ENCODE results near the gene IL6R.

The IL6R gene

DNA sequence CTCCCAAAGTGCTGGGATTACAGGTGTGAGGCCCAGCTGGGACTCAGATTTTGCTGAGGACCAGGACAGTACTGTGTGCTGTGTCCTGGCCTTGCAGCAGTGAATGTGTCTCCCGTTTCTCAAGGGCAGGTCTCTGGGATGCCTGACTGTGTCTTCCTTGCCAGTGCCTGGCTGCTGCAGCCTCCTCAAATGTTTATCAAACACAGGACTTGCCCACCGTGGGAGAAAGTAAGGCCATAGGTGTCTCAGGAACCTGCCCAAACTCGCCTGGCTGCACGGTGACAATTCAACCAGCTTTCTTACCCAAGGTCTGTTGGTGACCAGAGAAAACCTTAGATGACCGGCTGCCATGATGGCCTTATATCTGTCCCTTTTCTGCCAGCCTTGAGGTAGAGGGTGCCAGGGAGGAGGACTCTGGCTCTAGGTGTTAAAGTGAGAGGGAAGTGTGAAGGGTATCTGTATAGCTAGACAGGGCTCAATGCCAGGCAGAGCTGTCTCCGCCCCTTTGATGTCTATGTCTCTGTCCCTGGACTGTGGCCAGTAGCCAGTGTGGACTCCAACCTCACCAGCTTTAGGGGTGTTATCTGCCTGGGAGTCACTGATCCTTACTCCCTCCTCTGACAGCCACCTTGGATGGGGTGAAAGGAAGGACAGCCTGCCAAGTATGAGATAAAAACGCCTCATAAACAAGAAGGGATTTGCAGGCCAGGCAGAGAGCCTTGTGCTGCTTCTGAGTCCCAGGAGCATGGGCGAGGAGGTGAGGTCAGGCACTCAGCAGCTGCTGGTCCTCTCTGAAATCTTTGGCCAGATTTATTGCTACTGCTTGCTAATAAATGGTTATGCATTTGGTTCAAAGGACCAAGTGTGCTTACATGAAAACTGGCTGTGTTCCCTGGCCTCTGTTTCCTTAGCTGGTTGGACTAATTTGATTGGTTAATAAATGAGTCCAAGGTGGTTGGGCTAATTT is 22.3 kb downstream of the IL6R start:
- DNase-seq (ENCODE audit: low read depth), result no peak

DNA sequence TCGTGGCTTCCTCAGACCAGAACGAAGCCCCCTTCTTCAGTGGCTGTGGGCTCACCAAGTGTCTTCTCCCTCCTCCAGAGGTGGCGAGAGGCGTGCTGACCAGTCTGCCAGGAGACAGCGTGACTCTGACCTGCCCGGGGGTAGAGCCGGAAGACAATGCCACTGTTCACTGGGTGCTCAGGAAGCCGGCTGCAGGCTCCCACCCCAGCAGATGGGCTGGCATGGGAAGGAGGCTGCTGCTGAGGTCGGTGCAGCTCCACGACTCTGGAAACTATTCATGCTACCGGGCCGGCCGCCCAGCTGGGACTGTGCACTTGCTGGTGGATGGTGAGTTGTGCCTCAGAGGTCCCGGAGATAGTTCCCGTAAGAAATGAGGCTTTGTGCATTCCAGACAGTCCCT is 24.0 kb downstream of the IL6R start:
- no peak for DNase-seq (ENCODE audit: low read depth)

DNA sequence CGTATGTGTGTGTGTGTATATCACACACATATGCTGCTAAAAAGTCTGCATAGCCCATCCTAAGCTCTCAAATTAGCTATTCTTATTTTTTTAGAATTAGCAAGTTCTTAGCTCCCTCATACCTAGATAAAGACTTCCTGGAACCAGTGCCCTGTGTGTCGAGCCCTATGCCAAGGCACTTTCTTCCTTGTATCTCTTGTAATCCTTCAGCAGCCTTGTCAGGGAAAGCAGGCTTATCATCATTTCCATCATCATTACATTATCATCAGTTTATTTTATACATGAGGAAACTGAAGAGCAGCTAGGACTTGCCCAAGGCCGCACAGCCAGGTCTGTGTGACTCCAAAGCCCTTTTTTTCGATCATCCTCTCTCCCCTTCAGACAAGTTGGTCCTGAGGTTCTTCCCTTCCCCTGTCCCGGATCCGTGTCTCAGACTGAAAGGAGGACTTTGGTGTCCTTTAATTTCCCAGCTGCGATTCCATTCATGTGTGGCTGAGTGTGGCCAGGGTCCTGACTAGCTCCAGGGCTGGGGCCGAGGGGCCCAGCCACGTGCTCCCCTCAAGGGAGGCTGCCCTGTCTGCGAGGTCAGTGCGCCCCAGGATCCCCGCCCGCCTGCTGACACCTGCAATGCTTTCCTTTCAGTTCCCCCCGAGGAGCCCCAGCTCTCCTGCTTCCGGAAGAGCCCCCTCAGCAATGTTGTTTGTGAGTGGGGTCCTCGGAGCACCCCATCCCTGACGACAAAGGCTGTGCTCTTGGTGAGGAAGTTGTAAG is 24.9 kb downstream of the IL6R start:
- DNase-seq (ENCODE audit: low read depth), result no peak

DNA sequence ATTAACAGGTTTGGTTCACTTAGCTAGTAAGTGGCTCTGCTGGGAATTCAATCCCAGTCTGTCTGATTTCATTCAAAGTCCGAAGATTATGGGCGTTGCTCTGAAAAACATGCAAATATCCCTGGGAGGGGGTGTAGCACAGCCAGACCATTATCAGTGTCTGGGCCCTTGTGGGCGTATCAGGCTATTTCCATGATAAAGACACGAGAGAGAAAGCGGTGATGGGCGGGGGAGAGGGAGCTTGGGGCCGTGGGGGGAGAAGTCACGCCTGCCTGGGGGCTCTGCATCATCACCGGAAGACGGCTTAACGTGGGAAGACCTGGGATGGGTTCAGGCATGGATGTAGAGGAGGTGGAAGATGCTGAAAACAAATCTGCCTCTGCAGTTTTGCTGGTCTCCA is 25.8 kb downstream of the IL6R start:
- DNase-seq (ENCODE audit: low read depth), result peak; percentile 48

DNA sequence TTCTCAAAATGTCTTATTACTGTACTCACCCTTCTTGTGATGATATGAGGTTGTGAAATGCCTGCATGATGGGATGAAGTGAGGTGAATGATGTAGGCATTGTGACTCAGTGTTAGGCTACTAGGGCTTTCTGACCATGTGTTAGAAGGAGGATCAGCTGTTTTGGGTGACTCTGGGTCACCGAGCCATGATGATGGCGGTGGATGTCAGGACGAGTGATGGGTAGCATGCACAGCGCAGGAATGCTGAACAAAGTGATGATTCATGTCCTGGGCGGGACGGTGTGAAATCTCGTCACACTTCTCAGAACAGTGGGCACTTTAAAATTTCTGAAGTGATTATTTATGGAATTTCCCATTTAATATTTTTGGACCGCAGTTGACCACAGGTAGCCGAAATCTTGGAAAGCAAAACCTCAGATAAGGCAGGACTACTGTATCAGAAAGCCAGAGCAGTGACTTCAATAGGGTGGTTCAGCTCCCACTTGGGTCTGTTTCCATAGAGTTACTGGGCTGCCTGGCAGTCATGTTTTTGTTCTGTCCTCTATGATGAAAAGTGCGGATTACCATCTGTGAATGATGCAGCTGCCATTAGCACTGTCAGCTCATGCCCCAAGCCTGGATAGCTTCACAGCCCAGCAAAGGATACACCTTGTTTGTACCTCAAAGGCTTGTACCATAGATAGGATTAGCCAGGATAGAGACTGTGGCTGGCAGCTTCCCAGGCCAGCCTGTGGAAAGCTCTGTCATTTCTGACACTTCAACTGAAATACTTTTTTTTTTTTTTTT is 26.6 kb downstream of the IL6R start:
- peak; percentile 95 for DNase-seq (ENCODE audit: low read depth)

DNA sequence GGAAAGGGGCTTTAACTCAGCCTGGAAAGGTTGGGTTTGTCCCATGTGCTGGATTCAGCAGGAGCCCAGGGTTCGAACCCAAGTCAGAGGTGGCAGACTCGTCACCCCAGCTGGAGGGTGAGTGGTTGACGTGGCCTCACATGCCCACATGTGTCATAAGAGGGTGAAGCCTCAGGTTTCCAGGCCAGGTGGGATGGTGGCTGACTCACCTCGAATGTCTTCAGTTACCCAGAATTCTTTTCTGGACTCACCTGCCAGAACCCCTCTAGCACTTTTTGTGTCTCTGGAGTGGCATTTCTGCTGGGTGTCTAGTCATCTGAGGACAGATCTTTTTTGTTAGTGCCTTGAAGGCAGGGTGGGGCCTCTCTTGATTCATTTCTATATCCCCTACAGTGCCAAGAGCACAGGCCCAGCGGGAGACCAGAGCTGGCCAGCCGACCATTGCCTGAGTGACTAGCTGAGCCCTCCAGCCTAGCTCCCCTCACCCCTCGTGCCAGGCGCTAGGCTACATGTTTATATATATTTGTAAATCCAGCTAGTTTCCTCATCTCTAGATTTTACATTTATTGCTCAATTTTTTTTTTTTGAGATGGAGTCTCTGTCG is 28.1 kb downstream of the IL6R start:
- DNase-seq (ENCODE audit: low read depth), result peak; percentile 8

DNA sequence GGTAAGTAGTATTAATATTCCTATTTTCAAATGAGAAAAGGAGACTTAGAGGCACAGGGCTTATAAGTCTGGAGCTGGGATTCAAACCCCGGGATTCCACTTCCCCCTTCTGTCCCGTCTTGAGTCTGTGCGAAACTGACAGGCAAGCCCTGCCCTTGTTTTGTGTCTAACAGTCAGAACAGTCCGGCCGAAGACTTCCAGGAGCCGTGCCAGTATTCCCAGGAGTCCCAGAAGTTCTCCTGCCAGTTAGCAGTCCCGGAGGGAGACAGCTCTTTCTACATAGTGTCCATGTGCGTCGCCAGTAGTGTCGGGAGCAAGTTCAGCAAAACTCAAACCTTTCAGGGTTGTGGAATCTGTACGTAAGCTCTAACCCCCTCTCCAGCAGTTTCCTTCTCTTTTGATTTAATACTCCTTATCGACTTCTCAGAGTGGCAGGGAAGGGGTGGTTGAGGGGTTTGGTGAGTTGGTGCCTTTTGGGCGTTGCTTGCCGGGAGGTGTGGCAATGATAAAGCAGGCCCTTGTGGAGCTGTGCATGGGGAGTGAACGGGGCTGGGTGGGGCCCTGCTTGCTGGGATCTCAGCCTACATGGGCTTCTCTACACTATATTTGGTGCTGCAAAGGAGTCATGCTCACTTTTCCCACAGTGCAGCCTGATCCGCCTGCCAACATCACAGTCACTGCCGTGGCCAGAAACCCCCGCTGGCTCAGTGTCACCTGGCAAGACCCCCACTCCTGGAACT is 29.4 kb downstream of the IL6R start:
- DNase-seq (ENCODE audit: low read depth), result no peak

DNA sequence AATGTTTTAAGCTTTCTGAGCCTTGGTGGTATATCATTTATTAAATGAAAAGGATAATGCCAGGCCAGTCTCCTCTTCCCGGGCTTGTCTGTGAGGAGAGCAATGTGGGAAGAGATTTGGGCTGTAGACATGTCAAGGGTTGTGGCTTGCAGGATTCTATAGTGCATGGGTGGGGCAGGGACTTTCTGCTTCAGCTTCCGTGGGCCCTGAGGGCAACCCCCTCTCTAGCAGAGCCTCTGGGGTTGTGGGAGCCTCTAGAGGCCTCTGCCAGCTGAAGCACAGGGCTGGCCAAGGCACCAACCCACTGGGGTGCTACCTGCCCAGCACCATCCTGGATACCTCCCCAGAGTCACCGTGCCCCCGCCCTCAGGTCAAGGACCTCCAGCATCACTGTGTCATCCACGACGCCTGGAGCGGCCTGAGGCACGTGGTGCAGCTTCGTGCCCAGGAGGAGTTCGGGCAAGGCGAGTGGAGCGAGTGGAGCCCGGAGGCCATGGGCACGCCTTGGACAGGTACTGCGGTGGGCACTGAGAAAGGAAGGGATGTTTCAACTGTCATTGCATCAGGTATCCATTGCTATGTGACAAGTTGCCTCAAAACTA is 30.6 kb downstream of the IL6R start:
- no peak for DNase-seq (ENCODE audit: low read depth)

DNA sequence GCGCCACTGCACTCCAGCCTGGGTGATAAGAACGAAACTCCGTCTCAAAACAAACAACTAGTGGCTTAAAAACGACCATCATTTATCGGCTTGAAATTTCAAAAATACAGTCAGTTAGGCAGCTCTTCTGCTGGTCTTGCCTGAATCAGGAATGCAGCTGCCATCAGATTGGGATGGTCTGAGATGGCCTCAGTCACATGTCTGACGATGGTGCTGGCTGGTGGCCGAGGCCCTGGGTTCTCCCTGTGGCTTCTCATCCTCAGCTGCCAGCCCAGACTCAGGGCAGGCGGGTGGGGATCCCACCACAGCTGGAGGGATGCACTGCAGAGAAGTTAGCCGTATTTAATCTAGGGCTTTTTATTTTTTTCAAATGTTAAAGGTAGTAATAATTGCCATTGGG is 31.3 kb downstream of the IL6R start:
- DNase-seq (ENCODE audit: low read depth), result no peak

DNA sequence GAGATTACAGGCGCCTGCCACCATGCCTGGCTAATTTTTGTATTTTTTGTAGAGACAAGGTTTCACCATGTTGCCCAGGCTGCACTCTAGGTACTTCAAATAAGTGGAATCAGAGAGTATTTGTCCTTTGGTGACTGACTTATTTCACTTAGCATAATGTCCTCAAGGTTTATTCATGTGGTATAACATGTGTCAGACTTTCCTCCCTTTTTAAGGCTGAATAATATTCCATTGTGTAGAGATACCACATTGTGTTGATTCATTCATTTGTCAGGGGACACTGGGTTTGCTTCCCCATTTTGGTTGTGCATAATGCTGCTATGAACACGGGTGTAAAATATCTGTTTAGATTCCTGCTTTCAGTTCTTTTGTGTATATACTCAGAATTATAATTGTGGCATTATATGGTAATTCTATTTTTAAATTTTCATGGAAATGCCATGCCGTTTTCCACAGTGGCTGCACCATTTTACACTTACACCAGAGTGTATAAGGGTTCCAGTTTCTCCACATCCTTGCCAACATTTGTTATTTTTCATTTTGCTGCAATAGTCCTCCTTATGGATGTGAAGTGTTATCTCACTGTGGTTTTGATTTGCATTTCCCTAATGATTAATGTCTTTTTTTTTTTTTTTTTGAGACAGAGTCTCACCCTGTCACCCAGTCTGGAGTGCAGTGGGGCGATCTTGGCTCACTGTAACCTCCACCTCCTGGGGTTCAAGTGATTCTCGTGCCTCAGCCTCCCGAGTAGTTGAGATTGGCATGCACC is 35.1 kb downstream of the IL6R start:
- DNase-seq (ENCODE audit: low read depth), result no peak

DNA sequence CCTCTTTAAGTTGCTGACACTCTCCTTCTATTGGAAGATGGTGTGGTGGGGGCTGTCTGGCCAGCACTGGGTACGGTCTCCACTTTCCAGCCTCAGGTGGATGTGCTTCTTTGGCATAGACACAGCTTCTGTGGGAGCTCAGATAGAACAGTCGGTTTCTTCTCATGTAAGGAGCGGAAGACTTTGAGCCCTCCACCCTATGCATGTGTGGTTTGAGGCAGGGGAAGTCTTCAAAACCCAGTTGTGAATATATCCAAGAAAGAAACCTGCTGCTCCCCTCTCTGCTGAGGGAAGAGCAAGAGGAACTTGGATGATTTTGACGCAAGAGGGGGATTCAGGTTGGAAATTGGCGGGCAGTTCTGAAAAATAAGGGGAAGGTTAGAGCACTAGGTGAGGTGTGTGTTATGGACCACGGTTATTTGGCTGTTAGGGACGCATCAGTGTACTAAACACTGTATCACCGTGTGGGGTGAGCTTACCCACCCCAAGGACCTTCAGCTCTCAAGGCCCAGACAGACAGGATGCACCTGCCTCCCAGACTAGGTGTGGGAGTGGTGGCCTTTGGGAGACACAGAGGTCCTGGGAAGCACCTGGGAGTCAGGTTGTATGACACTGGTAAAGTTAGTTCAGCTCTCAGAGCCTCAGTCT is 36.2 kb downstream of the IL6R start:
- no peak for DNase-seq (ENCODE audit: low read depth)

DNA sequence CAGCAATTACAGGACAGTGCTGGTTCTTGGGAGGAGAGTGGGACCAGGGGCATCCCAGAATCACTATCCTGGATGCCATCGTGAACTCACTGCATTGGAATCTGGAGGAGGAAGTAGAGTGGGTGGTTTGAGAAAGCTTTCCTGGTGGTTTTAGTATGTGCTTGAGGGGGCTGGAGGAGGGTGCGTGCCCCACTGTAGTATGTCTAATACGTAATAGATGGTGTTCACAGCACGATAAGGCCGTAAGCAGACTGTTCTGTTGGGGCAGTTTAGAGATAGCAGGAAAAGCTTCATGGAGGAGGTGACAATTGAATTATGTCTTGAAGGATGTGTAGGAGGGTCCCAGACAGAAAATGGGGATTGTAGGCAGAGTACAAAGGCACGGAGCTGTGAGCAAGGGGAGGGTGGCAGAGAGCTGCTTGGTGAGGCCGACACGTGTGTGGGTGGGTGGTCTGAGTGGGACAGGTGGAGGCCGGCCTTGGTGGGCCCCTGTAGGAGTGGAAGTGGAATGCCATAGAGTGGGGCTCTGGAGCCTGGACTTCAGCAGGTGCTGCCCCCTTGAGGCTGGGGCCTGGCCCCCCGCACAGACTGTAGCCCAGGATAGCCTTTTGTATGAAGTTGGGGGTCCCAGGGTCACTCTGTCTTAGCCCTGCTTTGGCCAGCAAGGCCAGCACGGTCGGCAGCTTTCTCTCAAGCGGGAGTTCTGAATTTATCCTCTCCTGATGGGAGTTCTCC is 37.0 kb downstream of the IL6R start:
- DNase-seq (ENCODE audit: low read depth), result peak; percentile 61

DNA sequence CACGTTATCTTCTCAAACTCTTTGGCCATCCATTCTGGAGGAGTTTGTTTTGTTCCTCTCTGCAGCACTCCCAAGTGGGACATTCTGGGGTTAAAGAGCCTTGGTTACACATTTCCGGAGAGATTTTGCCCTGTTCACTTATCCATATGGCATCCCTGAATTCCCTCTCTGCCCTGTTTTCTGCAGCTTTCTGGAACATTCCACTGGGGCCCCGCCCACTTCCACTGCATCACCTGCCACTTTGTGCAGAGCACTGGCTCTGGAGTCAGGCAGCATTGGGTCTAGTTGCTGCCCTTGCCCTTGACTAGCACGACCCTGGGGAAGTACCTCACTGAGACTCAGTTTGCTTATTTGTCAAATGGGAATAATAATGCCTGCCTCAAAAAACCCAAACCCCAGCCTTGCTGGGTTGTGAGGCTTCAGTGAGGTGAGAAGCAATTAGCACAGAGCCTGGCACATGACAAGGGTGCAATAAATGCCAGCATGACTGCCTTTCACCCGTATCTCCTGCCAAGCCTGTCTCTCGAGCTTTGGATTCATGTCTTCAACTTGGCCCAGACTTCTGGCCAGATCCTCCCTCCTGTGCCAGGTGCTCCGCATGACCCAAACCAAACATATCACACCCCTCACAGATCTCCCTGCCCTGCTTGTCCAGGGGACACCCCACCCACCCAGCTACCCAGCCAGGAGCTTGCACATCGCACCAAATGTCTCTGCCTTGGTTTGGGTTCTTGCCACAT is 38.3 kb downstream of the IL6R start:
- DNase-seq (ENCODE audit: low read depth), result no peak

DNA sequence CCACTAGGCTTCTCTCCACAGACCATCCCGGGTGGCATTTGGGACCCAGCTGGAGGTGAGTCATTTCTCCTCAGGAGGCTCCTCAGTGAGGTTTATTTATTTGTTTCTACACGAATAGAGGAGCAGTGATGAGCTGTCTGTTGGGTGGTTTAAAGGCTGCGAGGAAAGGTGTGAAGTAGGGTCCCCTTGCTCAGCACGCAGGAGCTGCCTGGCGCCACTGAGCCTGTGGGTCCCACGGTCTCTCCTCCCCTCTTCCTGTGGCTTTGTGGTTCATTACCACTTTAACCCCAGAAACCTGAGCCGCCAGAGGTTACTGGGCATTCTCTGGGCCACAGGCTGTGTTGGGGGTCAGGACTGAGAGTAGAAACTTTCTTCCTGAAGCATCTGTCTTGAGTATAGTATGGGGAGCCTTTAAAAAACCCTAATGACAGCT is 39.9 kb downstream of the IL6R start:
- DNase-seq (ENCODE audit: low read depth), result peak; percentile 94

DNA sequence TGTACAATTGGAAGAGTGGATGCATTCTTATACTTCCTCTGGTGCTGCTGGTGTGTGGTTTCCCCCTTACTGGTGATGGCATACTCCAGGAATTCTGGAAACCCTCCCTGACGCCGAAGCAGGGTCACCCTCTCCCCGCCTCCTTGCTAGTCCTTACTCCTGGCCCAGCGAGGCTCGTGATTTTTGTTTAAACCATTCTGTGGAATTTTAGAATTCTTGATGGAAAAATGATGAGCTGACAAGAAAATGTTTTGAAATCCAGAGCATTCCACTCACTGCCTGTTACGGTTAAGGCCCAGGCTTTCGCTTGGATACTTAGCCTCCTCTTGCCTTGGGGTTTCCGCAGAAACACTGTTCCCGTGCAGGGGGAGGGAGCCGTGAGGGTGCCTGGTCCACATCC is 41.1 kb downstream of the IL6R start:
- peak; percentile 86 for DNase-seq (ENCODE audit: low read depth)

DNA sequence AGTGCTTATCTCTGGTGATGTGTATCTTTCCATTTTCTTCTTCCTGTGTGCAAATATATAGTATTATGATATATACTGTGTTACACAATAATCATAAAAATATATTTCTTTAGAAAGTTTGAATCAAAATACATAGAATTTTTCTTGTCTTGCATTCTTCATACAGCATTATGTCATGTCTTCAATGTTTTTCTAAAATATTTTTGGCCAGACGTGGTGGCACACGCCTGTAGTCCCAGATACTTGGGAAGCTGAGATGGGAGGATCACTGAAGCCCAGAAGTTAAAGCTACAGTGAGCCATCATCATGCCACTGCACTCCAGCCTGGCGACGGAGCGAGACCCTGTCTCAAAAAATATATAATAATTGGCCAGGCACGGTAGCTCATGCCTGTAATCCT is 41.6 kb downstream of the IL6R start:
- no peak for DNase-seq (ENCODE audit: low read depth)

DNA sequence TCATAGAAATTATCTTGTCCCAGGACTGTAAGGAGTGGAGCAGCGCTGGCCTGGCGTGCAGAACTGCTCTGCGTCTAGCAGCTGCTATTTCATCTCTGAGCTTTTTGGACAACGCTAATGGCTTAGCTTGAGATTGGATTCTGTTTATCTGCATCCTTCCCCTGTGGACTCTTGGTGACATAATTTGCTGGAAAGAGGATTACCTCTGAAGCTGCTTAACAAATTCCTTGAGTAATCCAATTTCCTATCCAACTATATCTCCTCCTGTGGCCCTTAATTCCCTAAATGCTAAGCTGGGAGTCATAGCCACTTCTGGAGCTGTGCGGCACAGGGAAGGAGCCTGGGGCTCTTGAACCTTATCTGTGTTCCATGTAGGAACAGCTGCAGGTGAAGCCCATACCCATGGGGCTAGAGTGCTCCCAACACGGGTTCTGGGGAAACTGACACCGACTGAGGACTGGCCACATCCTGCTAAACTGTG is 43.2 kb downstream of the IL6R start:
- DNase-seq (ENCODE audit: low read depth), result no peak

DNA sequence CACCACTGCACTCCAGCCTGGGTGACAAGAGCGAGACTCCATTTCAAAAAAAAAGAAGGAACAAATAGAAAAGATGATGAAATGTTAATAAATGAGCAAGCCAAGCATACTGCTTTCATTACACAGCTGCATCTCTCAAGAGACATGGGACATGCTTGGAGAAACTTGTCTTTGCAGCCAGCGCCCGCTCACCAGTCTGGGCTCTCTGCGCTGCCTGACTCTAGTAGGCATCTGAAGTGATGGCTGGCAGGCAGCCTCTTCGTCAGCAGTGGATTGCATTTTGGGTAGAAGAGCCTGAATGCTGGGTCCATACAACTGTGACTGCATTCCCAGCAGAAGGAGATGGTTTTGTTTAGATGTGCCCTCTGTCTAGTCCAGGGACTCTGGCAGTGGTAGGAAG is 48.0 kb downstream of the IL6R start:
- no peak for DNase-seq (ENCODE audit: low read depth)
